Neural cell (in vitro differentiated cells): ENCODE measurements around the gene KCNJ1.

Experiments
- EZH2 ChIP-seq: fragments of 200-600, 300-800 bp; shearing (Covaris generic), sonication (generic); IDR thresholded peaks from 2 replicates; pipeline ENCODE4 v1.6.1; 2014; ENCODE audit warnings: antibody characterized with exemption, low read length, borderline replicate concordance, mild to moderate bottlenecking; ENCODE audit not compliant: insufficient read depth, poor library complexity, severe bottlenecking
- MXI1 ChIP-seq: fragments of 450-650 bp; conservative IDR thresholded peaks from 2 replicates; pipeline ENCODE4 v1.6.1; 2014; ENCODE audit warnings: antibody characterized with exemption, mild to moderate bottlenecking; ENCODE audit not compliant: poor library complexity, severe bottlenecking
- POLR2AphosphoS5 ChIP-seq: IDR thresholded peaks from 2 replicates; pipeline ENCODE4 v1.6.1; 2012
- RAD21 ChIP-seq: fragments of 450-650 bp; conservative IDR thresholded peaks from 2 replicates; pipeline ENCODE4 v1.6.1; 2014; ENCODE audit warnings: antibody characterized with exemption, mild to moderate bottlenecking, moderate library complexity
- SMC3 ChIP-seq: fragments of 450-650 bp; conservative IDR thresholded peaks from 2 replicates; pipeline ENCODE4 v1.6.1; 2014; ENCODE audit warnings: antibody characterized with exemption, mild to moderate bottlenecking, moderate library complexity; ENCODE audit not compliant: poor library complexity
- TF ChIP-seq, protein P1 (sequence below): fragments of 450-650 bp; IDR thresholded peaks from 2 replicates; pipeline ENCODE4 v1.5.1; 2014; ENCODE audit warnings: antibody characterized with exemption, mild to moderate bottlenecking, moderate library complexity; ENCODE audit not compliant: poor library complexity, severe bottlenecking

DNA sequence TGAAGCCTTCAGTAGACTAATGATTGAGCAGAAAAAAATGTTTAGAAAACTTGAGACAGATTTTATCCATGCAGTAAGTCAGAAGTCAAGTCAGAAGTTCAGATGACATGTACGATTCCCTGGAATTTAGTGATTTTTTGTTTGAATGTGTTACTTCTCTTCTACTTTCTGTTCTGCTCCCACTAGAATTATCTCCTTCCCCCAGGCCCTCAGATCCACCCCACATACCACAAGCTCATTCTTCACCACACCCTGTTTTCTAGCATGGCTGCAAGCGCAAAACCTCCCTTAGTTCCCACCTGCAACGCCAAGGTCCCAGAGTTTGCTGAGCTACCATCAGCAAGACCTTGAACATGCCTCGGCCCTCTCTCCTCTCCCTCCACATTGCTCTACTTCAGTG, 64.1 kb downstream of the KCNJ1 start:
- TF ChIP-seq, protein P1, sequence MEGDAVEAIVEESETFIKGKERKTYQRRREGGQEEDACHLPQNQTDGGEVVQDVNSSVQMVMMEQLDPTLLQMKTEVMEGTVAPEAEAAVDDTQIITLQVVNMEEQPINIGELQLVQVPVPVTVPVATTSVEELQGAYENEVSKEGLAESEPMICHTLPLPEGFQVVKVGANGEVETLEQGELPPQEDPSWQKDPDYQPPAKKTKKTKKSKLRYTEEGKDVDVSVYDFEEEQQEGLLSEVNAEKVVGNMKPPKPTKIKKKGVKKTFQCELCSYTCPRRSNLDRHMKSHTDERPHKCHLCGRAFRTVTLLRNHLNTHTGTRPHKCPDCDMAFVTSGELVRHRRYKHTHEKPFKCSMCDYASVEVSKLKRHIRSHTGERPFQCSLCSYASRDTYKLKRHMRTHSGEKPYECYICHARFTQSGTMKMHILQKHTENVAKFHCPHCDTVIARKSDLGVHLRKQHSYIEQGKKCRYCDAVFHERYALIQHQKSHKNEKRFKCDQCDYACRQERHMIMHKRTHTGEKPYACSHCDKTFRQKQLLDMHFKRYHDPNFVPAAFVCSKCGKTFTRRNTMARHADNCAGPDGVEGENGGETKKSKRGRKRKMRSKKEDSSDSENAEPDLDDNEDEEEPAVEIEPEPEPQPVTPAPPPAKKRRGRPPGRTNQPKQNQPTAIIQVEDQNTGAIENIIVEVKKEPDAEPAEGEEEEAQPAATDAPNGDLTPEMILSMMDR, result peak; percentile 6
- TF ChIP-seq EZH2, result no peak
- no peak for TF ChIP-seq SMC3
- TF ChIP-seq RAD21, result no peak
- no peak for TF ChIP-seq POLR2AphosphoS5
- TF ChIP-seq MXI1, result no peak
